Thyroid gland (tissue), 4 donors: ENCODE results near the gene ING2. TPM values are rescaled to one million over a fixed set of nuclear protein-coding genes. Genes with fewer than 3 reads are reported as not detected.
"Not testable (repeated sequence)": the region's sequence is repeated elsewhere in the genome, so short reads cannot be mapped to it uniquely, and the experiment has no call there.

ENCODE experiments used
- DNase-seq, 2 donors: peaks; one replicate each; pipeline ENCODE4 v3.0.0-alpha.2; 2019
- H3K27ac ChIP-seq, 3 donors: fragments of 200-600 bp; sonication (generic); 1 replicate in 2 of 3; 2 replicates in 1 of 3; pipeline ENCODE4 v1.5.1; 2016 to 2019; ENCODE audit warnings: mild to moderate bottlenecking in 1 of 3, moderate library complexity in 1 of 3
- H3K27me3 ChIP-seq: fragments of 200-600 bp; sonication (generic); one replicate; pipeline ENCODE4 v1.5.1; 2019
- H3K36me3 ChIP-seq, 2 donors: fragments of 200-600 bp; sonication (generic); one replicate each; pipeline ENCODE4 v1.5.1; 2016 to 2019
- H3K4me1 ChIP-seq, 2 donors: fragments of 200-600 bp; sonication (generic); one replicate each; pipeline ENCODE4 v1.5.1; 2017 to 2019
- H3K4me3 ChIP-seq, 3 donors: fragments of 200-600 bp; sonication (generic); replicated peaks in 1 of 3; 1 replicate in 2 of 3; 2 replicates in 1 of 3; pipeline ENCODE4 v1.5.1; 2016; ENCODE audit warnings: mild to moderate bottlenecking in 1 of 3
- H3K9me3 ChIP-seq: fragments of 200-600 bp; sonication (generic); one replicate; pipeline ENCODE4 v1.5.1; 2017
- CTCF ChIP-seq, 6 experiments: fragments of 200-600 bp in 3 of 6; fragments of 450-650 bp in 3 of 6; sonication (generic) in 3 of 6; IDR thresholded peaks; one replicate each; pipeline ENCODE4 v1.5.1; 2016 to 2019; ENCODE audit warnings: antibody characterized with exemption in 6 of 6, mild to moderate bottlenecking in 2 of 6, inconsistent platforms in 1 of 6, moderate library complexity in 1 of 6
- POLR2A ChIP-seq, 2 donors: fragments of 450-650 bp; IDR thresholded peaks; one replicate each; pipeline ENCODE4 v1.6.1; 2017; ENCODE audit warnings: antibody characterized with exemption in 2 of 2, mild to moderate bottlenecking in 2 of 2, moderate library complexity in 1 of 2
- WGBS, 2 donors: methylation state at CpG; one replicate each; pipeline ENCODE4 v1.1.5; 2017; 5-methylcytosine and 5-hydroxymethylcytosine counted together
- intact Hi-C: fragments of 100-400 bp; cut with DNase I; formaldehyde crosslinking; loops from one replicate; pipeline ENCODE4 v1.15.1; 2023
- total RNA-seq, 4 donors: library from RNA; depleted of rRNA; stranded (reverse); fragments of >200 nt; gene quantifications; one replicate each; pipeline ENCODE4 v1.2.3, GENCODE V29; 2016

ING2 gene
- total RNA-seq, 4 donors from 2014 or later, result 17.2 to 21.4 (median 18.8) TPM

GRCh38 chr4:183546376-183546775 lies 41.5 kb downstream of the ING2 start:
- DNase-seq, result no peak
- Histone ChIP-seq H3K4me3 (no peak overlapping the region), H3K9me3 (no peaks in the 10 kb centered on the region), H3K4me1 (no peaks in the 10 kb centered on the region), H3K27ac (no peak overlapping the region), H3K27me3 (no peaks in the 10 kb centered on the region), H3K36me3 (no peaks in the 10 kb centered on the region)
- 96 to 99% methylated on average over 6 of the region's 6 CpGs for WGBS, 2 donors
- TF ChIP-seq POLR2A (IDR thresholded peaks at IDR 0.05), result no peak
- TF ChIP-seq CTCF (IDR thresholded peaks at IDR 0.05), result no peak
- intact Hi-C loops, result no loop called here

GRCh38 chr4:183548306-183548705 lies 43.4 kb downstream of the ING2 start:
- intact Hi-C loops, result no loop called here
- no peak overlapping the region for H3K4me3 ChIP-seq
- no peak for DNase-seq
- WGBS, 2 donors, result 83 to 88% methylated on average over 3 of the region's 3 CpGs
- no peak overlapping the region for H3K27ac ChIP-seq
- H3K36me3 ChIP-seq, result no peaks in the 10 kb centered on the region
- no peaks in the 10 kb centered on the region for H3K9me3 ChIP-seq
- no peaks in the 10 kb centered on the region for H3K4me1 ChIP-seq
- H3K27me3 ChIP-seq, result no peaks in the 10 kb centered on the region
- TF ChIP-seq POLR2A (IDR thresholded peaks at IDR 0.05) (no peak), CTCF (IDR thresholded peaks at IDR 0.05) (no peak)

- Histone ChIP-seq H3K4me3 (no peak overlapping the region), H3K9me3 (no peaks in the 10 kb centered on the region), H3K36me3 (no peaks in the 10 kb centered on the region), H3K4me1 (peaks cover 6 to 7% of the 10 kb centered on the region in 2 donors), H3K27me3 (no peaks in the 10 kb centered on the region), H3K27ac (no peak overlapping the region)
- DNase-seq, result no peak
- intact Hi-C loops, result no loop called here
- TF ChIP-seq CTCF (IDR thresholded peaks at IDR 0.05) (no peak), POLR2A (IDR thresholded peaks at IDR 0.05) (no peak)
- WGBS, 2 donors, result 72 to 79% methylated on average over 5 of the region's 5 CpGs
These were observed 45.7 kb downstream of the ING2 start for GRCh38 chr4:183550345-183551093.

- TF ChIP-seq CTCF (IDR thresholded peaks at IDR 0.05) (no peak), POLR2A (IDR thresholded peaks at IDR 0.05) (no peak)
- Histone ChIP-seq H3K36me3 (no peaks in the 10 kb centered on the region), H3K9me3 (no peaks in the 10 kb centered on the region), H3K4me1 (peaks cover 6 to 7% of the 10 kb centered on the region in 2 donors), H3K4me3 (no peak overlapping the region), H3K27me3 (no peaks in the 10 kb centered on the region), H3K27ac (no peak overlapping the region)
- DNase-seq, result no peak
- 83 to 90% methylated on average over 16 to 18 of the region's 18 CpGs for WGBS, 2 donors
- intact Hi-C loops, result no loop called here
These were observed 47.7 kb downstream of the ING2 start for GRCh38 chr4:183552274-183553146.

- H3K36me3 ChIP-seq, result not testable (repeated sequence)
These were observed 48.3 kb downstream of the ING2 start for GRCh38 chr4:183553147-183553478.

More at GRCh38 chr4:183553147-183553478, 48.3 kb downstream of the ING2 start:
- intact Hi-C loops, DNase-seq, H3K4me3 ChIP-seq, H3K27me3 ChIP-seq, H3K27ac ChIP-seq, H3K4me1 ChIP-seq, H3K9me3 ChIP-seq: not testable (repeated sequence)
- WGBS, 2 donors, result no CpG with 5 or more reads among the region's 1 CpG
